ENCODE measurements around the gene CSKMT. TPM values are rescaled to one million over a fixed set of nuclear protein-coding genes. Genes with fewer than 3 reads are reported as not detected.

CSKMT gene
- total RNA-seq, 2 experiments from 2014 or later: 17.8 to 18.8 TPM

DNA sequence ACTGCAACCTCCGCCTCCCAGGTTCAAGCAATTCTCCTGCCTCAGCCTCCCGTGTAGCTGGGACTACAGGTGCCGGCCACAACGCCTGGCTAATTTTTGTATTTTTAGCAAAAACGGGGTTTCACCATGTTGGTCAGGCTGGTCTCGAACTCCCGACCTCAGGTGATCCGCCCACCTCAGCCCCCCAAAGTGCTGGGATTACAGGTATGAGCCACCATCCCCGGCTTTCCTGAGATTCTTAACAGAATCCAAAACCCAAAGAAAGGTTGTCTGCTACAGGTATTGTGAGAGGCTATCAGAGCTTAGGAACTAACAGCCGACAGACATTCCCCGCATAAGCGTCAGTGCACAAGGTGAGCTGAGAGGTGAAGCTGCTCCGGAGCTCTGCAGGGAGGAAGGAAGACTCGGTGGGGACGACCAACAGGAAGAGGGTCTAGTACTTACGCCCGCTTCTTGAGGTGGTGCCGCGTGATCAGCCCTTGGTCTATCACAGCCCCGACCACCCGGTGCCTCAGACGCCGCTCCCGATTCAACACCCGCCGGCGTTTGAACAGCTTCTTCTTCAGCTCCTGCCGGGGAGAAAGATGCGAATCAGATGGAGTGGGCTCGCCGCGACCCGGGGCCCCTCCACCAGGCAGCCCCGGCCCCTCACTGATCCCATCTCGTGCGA, 572 bp upstream of the CSKMT start:
- peaks cover 42% of the 10 kb centered on the region for H3K4me1 ChIP-seq (ENCODE audit: insufficient read depth, low read length)
- H3K27ac Mint-ChIP-seq: peak overlapping the region; percentile 96

DNA sequence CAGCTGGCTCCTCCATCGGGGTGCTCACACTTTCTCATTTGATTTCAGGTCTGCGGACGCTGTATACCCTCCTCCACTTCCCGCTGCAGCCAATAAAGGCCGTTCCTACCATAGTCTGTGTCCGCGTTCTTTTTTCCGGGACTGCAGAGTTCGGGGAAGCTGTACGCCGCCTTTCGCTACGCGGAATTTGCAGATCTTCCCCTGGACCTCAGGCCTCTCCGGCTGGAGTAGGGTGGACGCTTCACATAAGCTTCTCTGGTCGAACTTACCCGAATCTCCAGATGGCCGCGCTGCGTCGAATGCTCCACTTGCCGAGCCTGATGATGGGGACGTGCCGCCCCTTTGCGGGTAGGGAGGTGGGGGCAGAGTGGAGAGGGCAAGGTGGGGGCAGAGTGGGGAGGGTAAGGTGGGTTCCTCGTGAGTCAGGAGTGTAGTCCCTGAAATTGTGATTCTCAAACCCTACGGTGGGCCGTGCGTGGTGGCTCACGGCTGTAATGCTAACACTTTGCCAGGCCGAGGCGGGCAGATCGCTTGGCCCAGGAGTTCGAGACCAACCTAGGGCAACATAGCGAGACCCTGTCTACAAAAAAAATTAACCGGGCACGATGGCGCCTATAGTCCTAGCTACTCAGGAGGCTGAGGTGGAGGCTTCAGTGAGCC, 617 bp downstream of the CSKMT start:
- CTCF ChIA-PET: interaction anchor here (0.8 to 1.9 kb wide), 10 partner anchors 8 to 241 kb away, joined by 3 to 7 read pairs (median 4); partner anchors contain the start of genes B3GAT3, GANAB, INTS5 and TUT1
- H3K27ac ChIP-seq (ENCODE audit: low read depth in 1 of 2, low read length in 2 of 2): peak overlapping the region; percentile 80 to 88

More for the DNA sequence above, 572 bp upstream of the CSKMT start:
- peaks cover 21% of the 10 kb centered on the region for H3K36me3 ChIP-seq (ENCODE audit: insufficient read depth, low read length)
- POLR2A ChIA-PET: interaction anchor here (0.7 to 5.3 kb wide), 46 partner anchors 10 to 1621 kb away, joined by 3 to 170 read pairs (median 6); partner anchors contain the start of genes B3GAT3, BAD, BSCL2 and EEF1G
- Mint-ChIP-seq H3K9me3 (no peaks in the 10 kb centered on the region), H3K36me3 (ENCODE audit: low read depth) (peaks cover 39% of the 10 kb centered on the region), H3K27me3 (no peaks in the 10 kb centered on the region), H3K4me3 (peak overlapping the region; percentile 99), H3K4me1 (ENCODE audit: low read depth) (peaks cover 35% of the 10 kb centered on the region)
- H3K4me3 ChIP-seq (ENCODE audit: low read length): peak overlapping the region; percentile 73
- H3K27me3 ChIP-seq (ENCODE audit: control insufficient read depth in 1 of 2, insufficient read depth in 2 of 2, low read length in 2 of 2): no peaks in the 10 kb centered on the region
- ATAC-seq (ENCODE audit: poor library complexity) (peak; percentile 61), DNase-seq (peak in 13 of 14 experiments; percentile 33 to 78 (median 50))
- intact Hi-C loops (cut with DNase I, micrococcal nuclease): loop anchor here (1.0 to 10.0 kb wide), 2 partner anchors 11 to 870 kb away; partner anchors contain the start of genes INTS5 (in 2 of the 2), FEN1 (in 1 of the 2) and TMEM258 (in 1 of the 2)
- H3K9me3 ChIP-seq (ENCODE audit: control insufficient read depth in 1 of 2, insufficient read depth in 1 of 2, low read length in 2 of 2): no peaks in the 10 kb centered on the region
- TF ChIP-seq CTCF (IDR thresholded peaks at IDR 0.05): no peak
- H3K27ac ChIP-seq (ENCODE audit: low read depth in 1 of 2, low read length in 2 of 2): peak overlapping the region; percentile 80 to 88
- CTCF ChIA-PET: interaction anchor here (1.0 to 1.9 kb wide), 9 partner anchors 10 to 240 kb away, joined by 3 to 7 read pairs (median 5); partner anchors contain the start of genes B3GAT3, GANAB, INTS5 and TUT1

More for the DNA sequence above, 617 bp downstream of the CSKMT start:
- DNase-seq (peak; percentile 31 to 79 (median 52)), ATAC-seq (ENCODE audit: poor library complexity) (peak; percentile 28)
- peaks cover 54% of the 10 kb centered on the region for H3K4me1 ChIP-seq (ENCODE audit: insufficient read depth, low read length)
- peak overlapping the region; percentile 73 for H3K4me3 ChIP-seq (ENCODE audit: low read length)
- Mint-ChIP-seq H3K4me3 (peak overlapping the region; percentile 99), H3K36me3 (ENCODE audit: low read depth) (peaks cover 39% of the 10 kb centered on the region), H3K4me1 (ENCODE audit: low read depth) (peaks cover 36% of the 10 kb centered on the region), H3K9me3 (no peaks in the 10 kb centered on the region), H3K27ac (peak overlapping the region; percentile 96), H3K27me3 (no peaks in the 10 kb centered on the region)
- no peaks in the 10 kb centered on the region for H3K9me3 ChIP-seq (ENCODE audit: control insufficient read depth in 1 of 2, insufficient read depth in 1 of 2, low read length in 2 of 2)
- peaks cover 21% of the 10 kb centered on the region for H3K36me3 ChIP-seq (ENCODE audit: insufficient read depth, low read length)
- intact Hi-C loops (cut with DNase I, micrococcal nuclease): loop anchor here (1.0 to 10.0 kb wide), 3 partner anchors 12 to 871 kb away; partner anchors contain the start of genes INTS5 (in 2 of the 2), FEN1 (in 1 of the 2) and TMEM258 (in 1 of the 2)
- POLR2A ChIA-PET: interaction anchor here (0.6 to 5.3 kb wide), 43 partner anchors 10 to 241 kb away, joined by 3 to 170 read pairs (median 7); partner anchors contain the start of genes B3GAT3, BSCL2, EEF1G and EML3
- H3K27me3 ChIP-seq (ENCODE audit: control insufficient read depth in 1 of 2, insufficient read depth in 2 of 2, low read length in 2 of 2): no peaks in the 10 kb centered on the region
- no peak for TF ChIP-seq CTCF (IDR thresholded peaks at IDR 0.05)

Data from CD4-positive, alpha-beta T cell (primary cell).